ENCODE data around the gene SLC26A1. TPM values are rescaled to one million over a fixed set of nuclear protein-coding genes. Genes with fewer than 3 reads are reported as not detected.

Gene SLC26A1
- total RNA-seq, 1 experiment from 2014 or later: 0.09 TPM

DNA sequence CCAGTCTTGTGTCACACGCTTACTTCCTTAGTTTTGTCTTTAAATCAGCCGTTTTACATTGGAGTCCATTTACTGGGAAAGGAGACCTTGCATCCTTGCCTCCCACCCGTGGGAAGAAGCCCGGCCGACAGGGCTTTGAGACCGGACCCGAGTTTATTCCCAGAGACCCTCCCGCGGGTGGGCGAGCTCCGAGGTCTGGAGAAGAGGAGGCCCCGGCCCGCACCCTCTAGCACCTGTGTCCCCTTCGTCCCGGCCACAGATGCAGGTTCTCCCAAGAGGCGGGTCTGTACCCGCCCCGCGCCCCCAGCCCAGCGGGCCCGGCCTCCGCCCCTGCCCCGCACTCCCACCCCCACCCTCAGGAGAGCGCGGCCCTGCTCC, 3.8 kb upstream of the SLC26A1 start:
- Histone ChIP-seq H2BK5ac (ENCODE audit: insufficient read length, low read length) (no peak overlapping the region), H3K14ac (ENCODE audit: insufficient read depth, low read length) (no peak overlapping the region), H3K23me2 (ENCODE audit: insufficient read length, low read depth, low read length, poor library complexity, severe bottlenecking) (peaks cover 4% of the 10 kb centered on the region), H3T11ph (ENCODE audit: low read length) (no peak overlapping the region), H2BK12ac (ENCODE audit: insufficient read length, low read depth, low read length) (no peak overlapping the region), H4K5ac (ENCODE audit: insufficient read length, low read depth, low read length) (no peak overlapping the region), H2BK15ac (ENCODE audit: low read depth, low read length) (no peak overlapping the region), H3K79me2 (ENCODE audit: insufficient read depth, low read length) (no peaks in the 10 kb centered on the region), H3K27ac (ENCODE audit: insufficient read length, low read depth, low read length) (no peak overlapping the region), H4K8ac (replicated peaks; ENCODE audit: insufficient read length, low read depth, low read length) (no peak overlapping the region), H3K23ac (ENCODE audit: insufficient read length, low read depth, low read length) (no peak overlapping the region), H2AFZ (ENCODE audit: low read length) (no peak overlapping the region), H3K79me1 (ENCODE audit: insufficient read depth, low read depth, low read length, poor library complexity, severe bottlenecking) (no peaks in the 10 kb centered on the region), H3K4ac (ENCODE audit: low read depth, low read length) (no peak overlapping the region), H3K9me3 (ENCODE audit: control insufficient read depth, low read depth, low read length) (no peaks in the 10 kb centered on the region), H3K9ac (ENCODE audit: extremely low read depth, insufficient read length, low read length) (no peak overlapping the region), H2BK20ac (ENCODE audit: low read depth, low read length, poor library complexity, severe bottlenecking) (no peak overlapping the region), H3K18ac (ENCODE audit: insufficient read length, low read depth, low read length) (no peak overlapping the region), H2BK120ac (ENCODE audit: low read depth, low read length, poor library complexity, severe bottlenecking) (no peak overlapping the region), H4K91ac (ENCODE audit: insufficient read length, low read depth, low read length) (no peak overlapping the region), H3K4me1 (ENCODE audit: insufficient read depth, low read length) (no peaks in the 10 kb centered on the region), H3K4me2 (ENCODE audit: insufficient read depth, insufficient read length, low read length) (no peak overlapping the region), H3K27me3 (ENCODE audit: insufficient read depth, low read length) (peaks cover 29% of the 10 kb centered on the region; the same call in 1 of the 2 replicates), H4K20me1 (ENCODE audit: control insufficient read depth, insufficient read depth, insufficient read length) (no peaks in the 10 kb centered on the region), H3K56ac (ENCODE audit: insufficient read length, low read depth, low read length) (no peak overlapping the region), H2AK5ac (ENCODE audit: insufficient read length, low read length) (no peak overlapping the region)
- Mint-ChIP-seq H3K27me3 (ENCODE audit: low read depth) (peaks cover 63% of the 10 kb centered on the region), H3K36me3 (ENCODE audit: insufficient read depth in 1 of 3, low read depth in 3 of 3) (no peaks in the 10 kb centered on the region), H3K27ac (no peak overlapping the region), H3K4me3 (peak overlapping the region; percentile 43 to 70; a peak in 4 of 5 replicates), H3K9me3 (peaks cover 0 to 2% of the 10 kb centered on the region in 2 experiments; a peak in 1 of 5 replicates), H3K4me1 (0 out of 4 replicates have a peak, but pooled peaks cover 0 to 2% of the 10 kb centered on the region in 2 experiments)
- DNase-seq: no peak
- TF ChIP-seq, protein P1, sequence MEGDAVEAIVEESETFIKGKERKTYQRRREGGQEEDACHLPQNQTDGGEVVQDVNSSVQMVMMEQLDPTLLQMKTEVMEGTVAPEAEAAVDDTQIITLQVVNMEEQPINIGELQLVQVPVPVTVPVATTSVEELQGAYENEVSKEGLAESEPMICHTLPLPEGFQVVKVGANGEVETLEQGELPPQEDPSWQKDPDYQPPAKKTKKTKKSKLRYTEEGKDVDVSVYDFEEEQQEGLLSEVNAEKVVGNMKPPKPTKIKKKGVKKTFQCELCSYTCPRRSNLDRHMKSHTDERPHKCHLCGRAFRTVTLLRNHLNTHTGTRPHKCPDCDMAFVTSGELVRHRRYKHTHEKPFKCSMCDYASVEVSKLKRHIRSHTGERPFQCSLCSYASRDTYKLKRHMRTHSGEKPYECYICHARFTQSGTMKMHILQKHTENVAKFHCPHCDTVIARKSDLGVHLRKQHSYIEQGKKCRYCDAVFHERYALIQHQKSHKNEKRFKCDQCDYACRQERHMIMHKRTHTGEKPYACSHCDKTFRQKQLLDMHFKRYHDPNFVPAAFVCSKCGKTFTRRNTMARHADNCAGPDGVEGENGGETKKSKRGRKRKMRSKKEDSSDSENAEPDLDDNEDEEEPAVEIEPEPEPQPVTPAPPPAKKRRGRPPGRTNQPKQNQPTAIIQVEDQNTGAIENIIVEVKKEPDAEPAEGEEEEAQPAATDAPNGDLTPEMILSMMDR (conservative IDR thresholded peaks at IDR 0.05): no peak
- WGBS (ENCODE audit: extremely low coverage, insufficient read length, low lambda C conversion rate): no CpG with 5 or more reads among the region's 25 CpGs

Measured in H9 (cell line).